A673 (cell line): ENCODE measurements around the gene ITSN2. TPM values are rescaled to one million over a fixed set of nuclear protein-coding genes. Genes with fewer than 3 reads are reported as not detected.

Experiments used
- BruUV-seq: library from RNA; stranded (reverse); fragments of 400-500 nt; replicated peaks from 2 replicates; lab custom pipeline; 2021; lab: Mats Ljungman, UMichigan
- CTCF ChIA-PET: fragments of 300-600 bp; sonication (Branson Sonifier 250); formaldehyde crosslinking; loops from one replicate; lab custom pipeline; 2022; ENCODE audit warnings: antibody characterized with exemption; lab: Charles Lee
- POLR2A ChIA-PET: fragments of 300-600 bp; sonication (Branson Sonifier 250); formaldehyde crosslinking; loops from one replicate; lab custom pipeline; 2022; ENCODE audit warnings: antibody characterized with exemption; ENCODE audit not compliant: low non-redundant PET; lab: Charles Lee
- DNase-seq: peaks from one replicate; pipeline ENCODE4 v3.0.0-alpha.2; 2015; ENCODE audit warnings: low spot score
- H3K27ac ChIP-seq: fragments of 200-600 bp; sonication (generic); 2 replicates; pipeline ENCODE4 v1.5.1; 2016; ENCODE audit warnings: mixed run types, low read depth, mild to moderate bottlenecking, mixed read lengths, antibody characterized with exemption, low read length; ENCODE audit not compliant: poor library complexity, severe bottlenecking
- H3K27me3 ChIP-seq: fragments of 200-600 bp; sonication (generic); replicated peaks from 2 replicates; pipeline ENCODE4 v1.6.1; 2017; ENCODE audit warnings: mixed run types, low read depth, mild to moderate bottlenecking, mixed read lengths, antibody characterized with exemption, low read length; ENCODE audit not compliant: insufficient read depth, poor library complexity
- H3K36me3 ChIP-seq: fragments of 200-600 bp; sonication (generic); 2 replicates; pipeline ENCODE4 v1.6.1; 2016; ENCODE audit warnings: mixed run types, mild to moderate bottlenecking, mixed read lengths, antibody characterized with exemption, low read length; ENCODE audit not compliant: insufficient read depth, poor library complexity, severe bottlenecking
- H3K4me1 ChIP-seq: fragments of 200-600 bp; sonication (generic); 2 replicates; pipeline ENCODE4 v1.6.1; 2017; ENCODE audit warnings: mixed run types, mild to moderate bottlenecking, mixed read lengths, antibody characterized with exemption, low read length; ENCODE audit not compliant: insufficient read depth, poor library complexity, severe bottlenecking
- H3K4me3 ChIP-seq: fragments of 200-600 bp; sonication (generic); 2 replicates; pipeline ENCODE4 v1.5.1; 2016; ENCODE audit warnings: low read depth, mixed run types, mild to moderate bottlenecking, mixed read lengths, low read length; ENCODE audit not compliant: poor library complexity, severe bottlenecking
- H3K9me3 ChIP-seq: fragments of 200-600 bp; sonication (generic); 2 replicates; pipeline ENCODE4 v1.6.1; 2016; ENCODE audit warnings: mixed run types, low read depth, mild to moderate bottlenecking, mixed read lengths, antibody characterized with exemption, low read length; ENCODE audit not compliant: poor library complexity, severe bottlenecking
- CTCF ChIP-seq: fragments of 300-800, 200-600 bp; sonication (generic); conservative IDR thresholded peaks from 2 replicates; pipeline ENCODE4 v1.5.1; 2017; ENCODE audit warnings: low read depth, mild to moderate bottlenecking, antibody characterized with exemption, low read length, moderate library complexity, mixed read lengths
- EZH2 ChIP-seq: fragments of 200-600 bp; sonication (generic); IDR thresholded peaks from 2 replicates; pipeline ENCODE4 v1.6.1; 2017; ENCODE audit warnings: borderline replicate concordance, low read depth, mild to moderate bottlenecking, mixed read lengths, antibody characterized with exemption, low read length; ENCODE audit not compliant: poor library complexity, severe bottlenecking
- intact Hi-C: fragments of 100-400 bp; cut with micrococcal nuclease; formaldehyde crosslinking; loops from one replicate; pipeline ENCODE4 v1.10.0; 2022; ENCODE audit not compliant: unreplicated experiment
- total RNA-seq: library from RNA; stranded (reverse); gene quantifications from 2 replicates; pipeline ENCODE4 v1.2.3, GENCODE V29; 2021

The ITSN2 gene
- total RNA-seq, 1 experiment from 2014 or later, result 16.4 TPM

DNA sequence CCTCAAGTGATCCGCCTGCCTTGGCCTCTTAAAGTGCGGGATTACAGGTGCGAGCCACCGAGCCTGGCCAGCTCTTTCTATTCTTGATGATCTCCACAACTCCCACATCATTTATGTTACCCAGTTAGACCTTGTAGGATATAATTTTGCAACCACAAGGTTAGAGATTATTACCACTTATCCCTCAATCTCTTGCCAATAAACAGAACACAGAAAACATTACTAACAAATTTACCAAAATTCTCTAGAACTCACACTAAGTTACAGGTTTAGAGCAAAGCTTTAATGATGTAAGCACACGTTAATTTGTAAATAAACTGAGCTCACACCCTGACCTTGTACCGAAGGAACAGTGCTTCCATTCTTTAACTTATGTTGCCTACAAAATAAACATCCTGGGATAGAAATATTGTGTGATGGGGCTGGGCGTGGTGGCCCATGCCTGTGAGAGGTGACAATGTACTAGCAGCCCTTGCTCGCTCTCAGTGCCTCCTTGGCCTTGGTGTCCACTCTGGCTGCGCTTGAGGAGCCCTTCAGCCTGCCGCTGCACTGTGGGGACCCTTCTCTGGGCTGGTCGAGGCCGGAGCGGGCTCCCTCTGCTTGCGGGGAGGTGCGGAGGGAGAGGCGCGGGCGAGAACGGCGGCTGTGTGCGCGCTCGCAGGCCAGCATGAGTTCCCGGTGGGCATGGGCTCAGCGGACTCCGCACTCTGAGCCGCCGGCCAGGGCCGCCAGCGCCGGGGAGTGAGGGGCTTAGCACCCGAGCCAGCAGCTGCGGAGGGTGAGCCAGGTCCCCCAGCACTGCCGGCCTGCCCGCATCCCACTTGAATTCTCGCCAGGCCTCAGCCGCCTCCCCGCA lies 42.1 kb upstream of the ITSN2 start:
- no peak overlapping the region for H3K4me3 ChIP-seq
- H3K36me3 ChIP-seq, result no peaks in the 10 kb centered on the region
- intact Hi-C loops, result no loop called here
- no TSS peak for BruUV-seq
- ChIA-PET CTCF (no interaction called here), POLR2A (no interaction called here)
- peaks cover 8% of the 10 kb centered on the region for H3K4me1 ChIP-seq
- no peaks in the 10 kb centered on the region for H3K9me3 ChIP-seq
- H3K27ac ChIP-seq, result no peak overlapping the region
- DNase-seq, result no peak
- no peak for TF ChIP-seq CTCF
- no peak for TF ChIP-seq EZH2
- no peaks in the 10 kb centered on the region for H3K27me3 ChIP-seq

DNA sequence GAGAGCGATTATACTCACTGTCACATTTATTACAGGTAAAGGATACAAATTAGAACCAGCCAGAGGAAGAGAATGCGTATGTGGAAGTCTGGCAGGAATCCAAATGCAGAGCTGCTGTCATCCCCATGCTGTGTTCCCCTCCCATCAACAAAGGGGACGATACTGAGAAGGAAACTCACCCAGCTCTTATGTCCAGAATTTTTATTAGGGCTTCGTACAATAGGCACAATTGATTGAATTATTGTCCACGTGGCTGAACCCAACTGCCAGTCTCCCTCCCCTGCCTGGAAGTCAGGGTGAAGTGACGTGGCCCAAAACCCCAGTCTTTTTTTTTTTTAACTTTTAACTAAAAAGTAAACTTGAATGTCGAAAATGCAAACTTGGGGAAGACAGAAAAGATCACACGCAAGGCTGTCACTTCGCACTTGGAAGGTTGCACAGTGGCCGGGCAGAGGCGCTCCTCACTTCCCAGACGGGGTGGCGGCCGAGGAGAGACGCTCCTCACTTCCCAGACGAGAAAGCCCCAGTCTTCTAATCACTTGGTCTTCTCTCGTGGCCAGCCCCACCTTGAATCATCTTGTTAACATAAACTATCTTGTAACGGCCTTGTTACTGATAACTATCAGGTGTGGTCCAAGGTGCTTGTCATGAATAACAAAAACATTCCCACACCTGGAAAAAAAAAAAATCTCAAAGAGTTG lies 40.0 kb upstream of the ITSN2 start:
- no peaks in the 10 kb centered on the region for H3K27me3 ChIP-seq
- CTCF ChIA-PET, result no interaction called here
- H3K27ac ChIP-seq, result no peak overlapping the region
- H3K36me3 ChIP-seq, result no peaks in the 10 kb centered on the region
- no peaks in the 10 kb centered on the region for H3K9me3 ChIP-seq
- BruUV-seq, result no TSS peak
- no peak overlapping the region for H3K4me3 ChIP-seq
- POLR2A ChIA-PET, result interaction anchor here (0.5 to 0.6 kb wide), 2 partner anchors 92 to 455 kb away, joined by 3 read pairs; no protein-coding TSS in a partner anchor
- TF ChIP-seq EZH2 (no peak), CTCF (no peak)
- intact Hi-C loops, result no loop called here
- DNase-seq, result no peak
- peaks cover 8% of the 10 kb centered on the region for H3K4me1 ChIP-seq

DNA sequence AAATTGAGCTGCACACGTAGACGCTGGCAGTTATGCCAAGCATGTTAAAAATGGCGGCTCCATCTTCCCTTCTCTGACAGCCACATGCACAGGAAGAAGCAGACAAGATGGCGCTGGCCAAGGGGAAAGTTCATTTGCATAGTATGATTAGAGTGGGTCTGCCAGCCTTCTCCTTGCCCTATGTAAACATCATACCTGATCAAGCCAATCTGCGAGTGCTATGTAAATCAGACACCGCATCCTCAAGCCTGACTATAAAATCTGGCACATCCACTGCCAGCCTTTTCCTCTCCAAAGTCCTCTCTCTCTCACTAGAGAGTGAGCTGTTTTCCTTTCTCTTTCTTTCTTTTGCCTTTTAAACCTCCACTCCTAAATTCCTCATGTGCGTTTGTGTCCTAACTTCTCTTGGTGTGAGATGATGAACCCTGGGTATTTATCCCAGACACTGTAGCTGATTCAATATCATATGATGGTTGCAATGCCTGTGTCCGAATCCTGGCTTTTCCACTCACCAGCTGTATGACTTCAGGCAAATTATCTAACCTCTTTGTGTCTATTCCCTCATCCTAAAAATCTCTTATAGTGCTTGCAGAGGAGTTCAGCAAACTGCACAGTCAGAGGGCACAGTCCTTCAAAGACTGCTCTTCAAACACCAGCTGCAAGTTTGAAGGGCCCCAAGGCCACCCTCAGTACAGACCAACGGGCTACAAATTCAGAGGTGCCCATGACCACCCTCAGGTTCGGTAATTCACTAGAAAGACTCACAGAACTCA lies 39.3 kb upstream of the ITSN2 start:
- H3K4me3 ChIP-seq, result no peak overlapping the region
- no peaks in the 10 kb centered on the region for H3K27me3 ChIP-seq
- POLR2A ChIA-PET, result interaction anchor here (0.5 to 0.6 kb wide), 2 partner anchors 93 to 456 kb away, joined by 3 read pairs; no protein-coding TSS in a partner anchor
- intact Hi-C loops, result no loop called here
- CTCF ChIA-PET, result no interaction called here
- H3K36me3 ChIP-seq, result no peaks in the 10 kb centered on the region
- H3K27ac ChIP-seq, result no peak overlapping the region
- no peak for DNase-seq
- H3K4me1 ChIP-seq, result peaks cover 8% of the 10 kb centered on the region
- H3K9me3 ChIP-seq, result no peaks in the 10 kb centered on the region
- no TSS peak for BruUV-seq
- no peak for TF ChIP-seq EZH2
- no peak for TF ChIP-seq CTCF
